ENCODE results near the gene CACNA2D1.

The CACNA2D1 gene

DNA sequence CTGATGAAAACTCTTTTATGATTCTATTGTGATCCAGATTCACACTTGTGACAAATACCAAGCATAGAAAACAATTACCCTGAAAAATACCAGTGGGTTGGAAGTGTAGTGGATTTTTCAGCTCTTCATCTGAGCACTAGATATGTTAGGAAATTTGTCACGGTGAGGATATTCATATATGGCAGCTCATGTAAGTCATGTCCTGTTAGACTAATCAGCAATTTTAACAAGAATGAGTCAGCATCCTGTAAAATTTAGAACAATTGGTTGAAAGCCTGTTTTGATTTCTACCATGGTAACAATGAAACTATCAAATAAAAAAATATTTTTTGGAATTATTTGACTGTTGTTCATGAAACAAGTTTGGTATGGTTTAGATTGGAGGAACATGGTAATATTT lies 334.3 kb downstream of the CACNA2D1 start:
- no peak for DNase-seq (ENCODE audit: low read depth)

DNA sequence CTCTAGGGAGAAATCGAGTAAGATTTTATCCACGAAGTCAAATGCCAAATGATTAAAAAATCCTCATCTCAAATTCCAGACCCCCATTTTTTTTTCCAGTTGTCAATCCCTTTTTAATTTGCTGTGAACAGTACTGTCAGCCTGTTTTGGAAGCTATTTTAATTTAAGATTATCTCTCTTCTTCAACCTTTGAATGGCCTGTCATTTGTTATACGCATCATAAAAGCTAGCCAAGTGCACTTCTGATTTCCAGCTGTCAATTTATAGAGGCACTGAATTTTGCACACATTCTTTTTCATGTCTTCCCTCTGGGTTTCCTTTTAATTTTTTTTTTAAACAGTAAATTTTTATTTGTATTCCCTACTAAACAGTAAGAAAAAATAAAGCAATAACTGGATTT lies 337.4 kb downstream of the CACNA2D1 start:
- DNase-seq (ENCODE audit: low read depth): no peak

DNA sequence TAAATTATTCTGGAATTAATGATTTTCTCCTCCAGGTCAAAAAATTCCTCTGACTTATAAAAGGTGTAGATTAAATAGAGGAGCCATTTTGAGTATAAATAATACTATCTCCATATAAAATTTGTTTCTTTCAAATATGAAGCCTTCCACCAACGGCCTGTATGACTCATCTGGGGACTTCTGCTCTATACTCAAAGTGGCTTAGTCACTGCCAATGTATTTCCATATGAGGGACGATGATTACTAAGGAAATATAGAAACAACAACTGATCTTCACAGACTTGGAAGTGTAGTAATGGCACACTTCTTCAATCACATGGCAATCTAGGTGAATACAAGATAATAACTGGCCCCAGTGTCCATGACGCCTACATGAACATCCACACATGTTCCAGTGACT lies 338.1 kb downstream of the CACNA2D1 start:
- no peak for DNase-seq (ENCODE audit: low read depth)

DNA sequence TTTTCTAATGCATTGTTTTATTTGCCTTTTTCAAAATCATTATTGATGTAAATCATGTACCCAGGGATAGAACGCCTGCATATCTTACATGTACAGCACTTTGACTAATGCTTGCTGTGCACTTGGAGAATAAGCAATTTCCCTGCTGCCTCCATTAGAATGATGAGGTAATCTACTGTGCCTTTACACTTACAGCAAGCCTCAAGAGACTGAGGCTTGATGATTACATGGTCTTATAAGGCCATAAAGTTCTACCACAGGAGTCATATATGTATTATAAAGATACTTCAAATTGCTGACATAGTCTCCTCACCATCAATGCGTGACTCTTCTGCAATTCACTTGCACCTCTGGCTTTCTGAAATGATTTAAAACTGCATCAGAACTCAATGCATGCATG lies 345.2 kb downstream of the CACNA2D1 start:
- no peak for DNase-seq (ENCODE audit: low read depth)

DNA sequence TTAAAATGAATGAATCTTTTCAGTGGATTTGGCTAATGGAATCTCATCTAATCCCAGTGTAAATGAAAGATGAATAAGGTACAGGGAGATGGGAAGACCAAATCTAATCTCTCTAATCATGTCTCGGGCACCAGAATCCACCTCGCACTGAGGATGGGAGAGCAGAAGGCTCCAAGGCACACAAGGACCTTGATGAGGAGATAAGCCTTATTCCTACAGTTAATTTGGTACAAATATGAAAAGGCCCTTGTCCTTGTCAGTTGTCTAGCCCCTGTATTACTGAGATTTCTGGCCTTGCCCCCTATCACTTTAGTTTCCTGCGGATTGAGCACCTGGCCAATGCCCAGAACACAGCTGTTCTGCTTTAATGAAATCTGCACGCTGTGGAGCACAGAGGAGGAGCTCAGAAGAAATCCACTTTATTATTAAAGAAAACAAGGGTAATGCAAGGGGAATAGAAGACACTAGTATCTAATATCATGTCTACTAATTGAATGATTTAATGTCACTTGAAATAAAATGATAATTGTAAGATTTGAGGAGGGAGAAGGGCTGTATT lies 352.4 kb downstream of the CACNA2D1 start:
- DNase-seq (ENCODE audit: low read depth): no peak

- no peak for DNase-seq (ENCODE audit: low read depth)
These were observed 356.5 kb downstream of the CACNA2D1 start for GRCh38 chr7:82087099-82087498.

GRCh38 chr7:82085116-82085515 lies 358.5 kb downstream of the CACNA2D1 start:
- no peak for DNase-seq (ENCODE audit: low read depth)

DNA sequence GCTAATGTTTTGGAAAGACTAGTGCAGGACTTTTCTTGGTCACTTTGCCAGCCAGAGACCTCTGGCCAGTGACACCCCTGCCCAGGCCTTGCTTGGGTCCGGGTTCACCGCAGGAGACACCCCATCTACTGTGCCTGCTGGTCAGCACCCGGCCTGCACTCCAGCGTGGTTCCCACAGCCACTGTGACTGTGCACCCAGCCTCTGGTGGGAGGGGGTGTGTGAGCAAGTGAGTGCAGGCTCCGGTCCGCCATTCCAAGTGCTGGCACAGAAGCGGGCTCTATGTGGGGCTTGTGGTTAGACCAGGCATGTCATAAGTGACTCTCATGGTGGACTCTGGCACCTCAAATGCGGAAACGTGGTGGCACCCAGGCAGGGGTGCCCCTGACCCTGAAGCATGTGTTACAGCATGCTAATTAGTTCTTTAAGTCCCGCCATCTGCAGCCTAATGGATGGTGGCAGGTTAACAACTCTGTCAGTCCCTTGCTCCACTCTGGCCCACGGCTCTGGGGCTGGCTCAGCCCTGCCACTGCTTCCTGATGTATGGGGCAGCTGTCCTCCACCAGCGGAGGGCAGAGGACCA lies 361.8 kb downstream of the CACNA2D1 start:
- DNase-seq (ENCODE audit: low read depth): no peak

- no peak for DNase-seq (ENCODE audit: low read depth)
These were observed 363.2 kb downstream of the CACNA2D1 start for GRCh38 chr7:82080254-82080927.

DNA sequence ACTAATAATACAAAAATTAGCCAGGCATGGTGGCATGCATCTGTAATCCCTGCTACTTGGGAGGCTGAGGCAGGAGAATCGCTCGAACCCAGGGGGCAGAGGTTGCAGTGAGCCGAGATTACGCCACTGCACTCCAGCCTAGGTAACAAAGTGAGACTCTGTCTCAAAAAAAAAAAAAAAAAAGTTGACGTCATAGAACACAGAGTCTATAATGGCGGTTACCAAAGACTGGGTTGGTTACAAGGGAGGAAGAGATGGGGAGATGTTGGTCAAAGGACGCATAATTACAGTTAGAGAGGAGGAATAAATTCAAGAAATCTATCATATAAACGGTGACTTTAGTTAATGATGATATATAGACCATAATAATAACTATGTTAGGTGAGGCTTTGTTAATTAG lies 364.1 kb downstream of the CACNA2D1 start:
- DNase-seq (ENCODE audit: low read depth): no peak

DNA sequence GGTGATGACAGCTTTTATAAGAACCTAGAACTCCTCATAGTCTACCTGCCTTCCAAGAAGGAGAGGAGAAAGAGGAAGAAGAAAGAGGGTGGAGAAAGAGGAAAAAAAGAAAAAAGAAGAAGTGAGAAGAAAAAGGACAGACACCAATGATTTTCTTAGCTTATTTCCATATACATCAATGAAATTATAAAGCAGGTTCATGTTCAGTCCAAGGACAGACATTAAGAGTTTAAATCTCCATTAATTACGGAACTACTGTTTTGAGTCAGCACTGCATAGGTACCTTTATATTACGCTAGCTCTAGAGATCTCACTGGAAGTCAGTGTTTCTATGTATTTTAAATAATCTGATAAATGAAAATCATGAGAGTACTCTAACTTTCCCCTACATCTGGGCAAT lies 364.8 kb downstream of the CACNA2D1 start:
- no peak for DNase-seq (ENCODE audit: low read depth)

DNA sequence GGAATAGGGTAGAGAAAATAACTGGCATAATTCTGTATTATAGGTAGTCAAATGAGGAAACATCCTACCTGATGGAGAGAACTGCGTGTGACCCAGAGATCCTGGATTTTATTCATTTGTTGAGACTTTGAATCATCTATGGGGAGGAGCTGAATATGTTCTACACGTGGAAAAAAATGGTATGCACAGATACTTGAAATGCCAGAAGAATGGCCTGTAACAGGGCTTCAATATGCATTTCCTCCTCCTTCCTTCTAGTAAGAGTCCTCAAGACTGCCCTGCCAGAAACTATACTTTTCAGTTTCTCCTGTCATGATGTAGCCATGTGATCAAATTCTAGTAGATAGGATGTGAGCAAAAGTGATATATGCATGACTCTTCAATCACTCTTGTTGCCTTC lies 372.1 kb downstream of the CACNA2D1 start:
- DNase-seq (ENCODE audit: low read depth): no peak

- DNase-seq (ENCODE audit: low read depth): no peak
These were observed 375.8 kb downstream of the CACNA2D1 start for GRCh38 chr7:82067628-82068264.

DNA sequence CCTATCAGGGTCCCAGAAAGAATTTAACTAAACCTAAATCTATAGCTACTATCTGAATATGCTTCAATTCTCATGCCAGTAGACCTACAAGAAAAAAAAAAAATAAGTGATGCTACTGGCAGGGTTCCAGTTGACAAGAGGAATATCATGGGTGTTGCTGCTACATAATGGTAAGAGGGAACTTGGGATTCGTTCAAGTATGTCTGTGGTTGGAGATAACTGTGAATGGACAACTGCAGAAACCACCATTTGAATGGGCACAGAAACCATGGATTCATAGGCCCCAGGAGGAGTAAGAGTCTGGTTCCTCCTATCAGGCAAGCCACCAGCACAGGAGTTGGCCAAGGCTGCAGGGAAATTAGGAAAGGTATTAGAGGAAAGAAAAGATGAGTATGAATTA lies 386.1 kb downstream of the CACNA2D1 start:
- DNase-seq (ENCODE audit: low read depth): no peak

DNA sequence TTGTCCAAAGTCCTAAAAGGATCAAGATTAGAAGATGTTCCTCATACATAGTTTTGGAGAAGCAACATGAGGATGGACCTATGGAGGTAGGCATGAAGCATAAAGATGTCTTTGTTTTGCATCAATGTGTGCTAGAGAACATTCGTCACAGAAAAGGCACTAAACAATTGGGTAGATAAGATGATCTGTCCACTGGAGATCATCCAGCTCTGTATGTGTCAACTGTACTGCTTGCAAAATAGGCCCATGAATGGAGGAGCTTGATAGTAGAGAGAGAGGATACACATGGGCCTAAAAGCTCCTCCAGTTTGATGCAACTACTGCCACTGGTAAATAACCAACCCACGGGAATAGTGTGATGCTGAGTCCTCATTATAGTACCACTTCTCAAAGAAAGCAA lies 387.3 kb downstream of the CACNA2D1 start:
- DNase-seq (ENCODE audit: low read depth): no peak

DNA sequence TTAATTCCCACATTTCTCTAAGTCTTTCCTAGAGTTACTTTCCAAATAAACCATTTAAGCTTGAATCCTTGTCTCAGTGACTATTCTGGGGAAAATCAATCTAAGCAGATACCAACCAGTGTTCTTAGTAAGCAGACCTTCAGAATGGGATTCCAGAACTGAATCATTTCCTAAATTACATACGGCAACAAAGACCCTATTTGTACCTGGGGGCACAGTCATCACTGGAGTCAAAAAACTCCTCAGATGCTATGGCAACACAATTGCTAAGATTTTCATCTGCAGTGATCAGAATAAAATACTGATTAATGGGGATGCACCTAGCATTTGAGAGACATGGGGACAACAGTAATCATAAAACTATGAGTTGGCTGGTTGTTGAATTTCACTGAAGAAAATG lies 389.0 kb downstream of the CACNA2D1 start:
- no peak for DNase-seq (ENCODE audit: low read depth)

DNA sequence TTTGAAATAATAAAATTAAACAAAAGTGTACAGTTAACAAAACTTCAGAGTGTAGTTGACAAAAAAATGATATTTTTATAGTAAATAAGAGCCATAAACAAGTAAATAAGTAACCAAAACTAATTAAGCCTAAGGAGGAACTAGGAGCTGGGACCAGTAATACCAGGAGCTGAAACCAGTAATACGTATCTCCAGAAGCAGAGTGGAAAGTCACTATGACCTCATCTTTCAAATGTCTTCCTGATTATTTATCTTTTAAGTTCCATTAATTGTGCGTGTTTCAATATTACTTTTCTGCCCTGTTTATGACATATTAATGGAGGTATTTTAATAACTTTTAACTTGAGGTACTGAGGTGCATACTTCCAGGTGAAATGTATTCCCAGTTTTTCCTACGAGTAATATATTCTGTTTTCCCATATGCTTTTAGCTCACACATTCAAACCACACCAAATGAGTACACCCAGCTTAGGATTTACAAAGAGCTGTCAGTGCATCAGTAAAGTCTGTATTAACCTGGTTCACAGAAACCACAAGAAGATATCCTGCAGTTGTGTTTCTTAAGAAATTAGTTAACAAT lies 390.0 kb downstream of the CACNA2D1 start:
- no peak for DNase-seq (ENCODE audit: low read depth)

GRCh38 chr7:82051601-82052000 lies 392.0 kb downstream of the CACNA2D1 start:
- no peak for DNase-seq (ENCODE audit: low read depth)

DNA sequence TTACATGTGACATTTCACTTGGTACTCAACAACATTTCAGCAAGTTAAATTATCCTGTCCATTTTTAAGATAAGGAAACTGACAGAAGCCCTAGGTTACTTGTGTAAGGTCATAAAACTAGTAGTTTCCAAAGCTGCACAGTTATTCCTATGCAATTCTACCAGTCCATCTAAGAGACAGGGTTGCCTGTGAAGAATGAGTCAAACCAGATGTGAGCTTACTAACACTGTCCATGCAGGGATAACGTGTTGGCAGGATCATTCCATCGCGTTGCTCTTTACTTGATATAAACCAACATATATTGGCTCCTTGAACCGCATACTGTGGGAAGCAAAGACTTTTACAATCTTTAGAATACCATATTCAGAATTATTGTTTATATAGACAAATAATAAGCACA lies 392.8 kb downstream of the CACNA2D1 start:
- DNase-seq (ENCODE audit: low read depth): no peak

GRCh38 chr7:82049891-82050533 lies 393.6 kb downstream of the CACNA2D1 start:
- DNase-seq (ENCODE audit: low read depth): no peak

DNA sequence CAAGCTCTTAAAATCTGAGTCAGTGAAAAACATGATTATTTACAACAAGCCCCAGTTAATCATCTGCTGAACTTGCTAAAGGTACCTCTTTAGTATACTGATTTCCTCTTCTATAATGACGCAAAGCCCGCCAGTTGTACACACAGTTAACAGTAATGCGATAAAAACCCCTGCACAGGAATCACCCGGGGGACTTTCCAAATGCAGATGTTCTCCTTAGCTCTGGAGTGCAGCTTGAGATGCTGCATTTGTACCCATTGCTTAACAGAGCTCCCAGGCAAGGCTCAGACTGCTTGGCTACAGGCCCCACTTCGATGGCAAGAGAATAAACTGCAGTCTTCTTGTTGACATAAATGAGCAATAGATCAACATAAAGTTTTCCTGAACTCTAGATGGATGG lies 394.1 kb downstream of the CACNA2D1 start:
- DNase-seq (ENCODE audit: low read depth): no peak

DNA sequence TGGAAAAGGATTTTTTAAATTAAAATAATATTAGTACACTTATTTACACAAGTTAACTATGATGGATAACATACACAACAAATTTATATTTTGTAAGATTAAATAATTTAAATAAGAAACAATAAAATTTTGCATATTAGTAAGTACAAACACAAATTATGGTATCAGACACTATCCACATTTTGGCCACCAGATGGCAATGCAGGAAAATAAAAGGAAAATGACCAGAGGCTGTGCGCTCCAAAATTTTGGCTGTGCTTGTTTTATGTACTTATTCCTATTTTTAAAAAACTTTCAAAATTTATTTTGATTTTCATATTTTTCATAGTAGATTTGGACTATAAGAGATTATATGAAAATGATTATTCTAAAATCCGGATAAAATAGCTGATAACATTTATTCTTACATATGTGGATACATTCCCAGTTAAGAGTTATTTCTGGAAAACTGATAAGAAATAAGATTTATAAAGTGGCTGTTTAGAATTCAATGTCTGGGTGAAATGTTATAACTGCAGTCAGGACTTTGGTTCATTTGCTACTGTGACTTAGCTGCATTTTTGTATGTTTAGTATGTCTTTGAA lies 399.0 kb downstream of the CACNA2D1 start:
- no peak for DNase-seq (ENCODE audit: low read depth)
